H1 (cell line): ENCODE results near the gene ARHGAP15. TPM values are rescaled to one million over a fixed set of nuclear protein-coding genes. Genes with fewer than 3 reads are reported as not detected.

Source experiments
- CTCF ChIA-PET: fragments of 300-600 bp; sonication (Branson Sonifier 250); formaldehyde crosslinking; loops from one replicate; lab custom pipeline; 2021; ENCODE audit not compliant: partially characterized antibody; lab: Charles Lee
- POLR2A ChIA-PET: fragments of 300-600 bp; sonication (Branson Sonifier 250); formaldehyde crosslinking; loops from one replicate; lab custom pipeline; 2021; ENCODE audit warnings: inconsistent platforms; ENCODE audit not compliant: partially characterized antibody; lab: Charles Lee
- DNase-seq, 2 experiments: peaks; one replicate each; pipeline versions ENCODE4 v3.0.0 to v3.0.0-alpha.2; 2010 to 2022; ENCODE audit warnings: low spot score in 2 of 2, low read depth in 1 of 2, mixed read lengths in 1 of 2
- FAIRE-seq: peaks from 2 replicates; lab custom pipeline; 2011; peaks lifted over from hg19 to GRCh38; lab: Jason Lieb, UNC
- H2AFZ ChIP-seq: 2 replicates; pipeline ENCODE4 v1.8.1; 2012; ENCODE audit warnings: low read length, inconsistent platforms
- H2AK5ac ChIP-seq: 2 replicates; pipeline ENCODE4 v1.6.1; 2013; ENCODE audit warnings: low read depth, low read length
- H2BK120ac ChIP-seq: replicated peaks from 2 replicates; pipeline ENCODE3; 2013; ENCODE audit warnings: low read depth, low read length, inconsistent platforms
- H2BK12ac ChIP-seq: 2 replicates; pipeline ENCODE4 v1.6.1; 2013; ENCODE audit warnings: low read depth, low read length
- H2BK15ac ChIP-seq: 2 replicates; pipeline ENCODE4 v1.6.1; 2013; ENCODE audit warnings: low read length
- H2BK20ac ChIP-seq: 2 replicates; pipeline ENCODE4 v1.6.1; 2013; ENCODE audit warnings: low read length
- H2BK5ac ChIP-seq: 2 replicates; pipeline ENCODE4 v1.6.1; 2013; ENCODE audit warnings: low read depth, low read length
- H3K14ac ChIP-seq: 2 replicates; pipeline ENCODE4 v1.6.1; 2013; ENCODE audit warnings: inconsistent platforms; ENCODE audit not compliant: insufficient read length
- H3K18ac ChIP-seq: 2 replicates; pipeline ENCODE4 v1.6.1; 2013; ENCODE audit warnings: low read length; ENCODE audit errors: extremely low read depth
- H3K23ac ChIP-seq: 2 replicates; pipeline ENCODE4 v1.6.1; 2013; ENCODE audit warnings: inconsistent platforms; ENCODE audit not compliant: insufficient read length
- H3K23me2 ChIP-seq: 2 replicates; pipeline ENCODE4 v1.6.1; 2013; ENCODE audit warnings: low read depth, low read length
- H3K27ac ChIP-seq: 2 replicates; pipeline ENCODE4 v1.6.1; 2011; ENCODE audit warnings: low read depth, low read length, inconsistent platforms
- H3K27me3 ChIP-seq, 4 experiments: replicated peaks in 1 of 4; 1 replicate in 1 of 4; 2 replicates in 3 of 4; pipeline versions ENCODE4 v1.6.1 to v1.8.1; 2011 to 2013; ENCODE audit warnings: low read length in 3 of 4, mild to moderate bottlenecking in 3 of 4, inconsistent platforms in 2 of 4, mixed read lengths in 2 of 4, moderate library complexity in 1 of 4; ENCODE audit not compliant: control insufficient read depth in 3 of 4, insufficient read depth in 3 of 4; ENCODE audit errors: extremely low read depth in 1 of 4
- H3K36me3 ChIP-seq, 4 experiments: 2 replicates each; pipeline versions ENCODE4 v1.6.1 to v1.8.1; 2011 to 2013; ENCODE audit warnings: mild to moderate bottlenecking in 4 of 4, low read length in 3 of 4, moderate library complexity in 2 of 4, control low read depth in 1 of 4, inconsistent platforms in 1 of 4; ENCODE audit not compliant: insufficient read depth in 4 of 4, control insufficient read depth in 2 of 4
- H3K4ac ChIP-seq: replicated peaks from 2 replicates; pipeline ENCODE3; 2013; ENCODE audit warnings: low read length, low read depth, mixed read lengths, inconsistent platforms; ENCODE audit not compliant: insufficient read length
- H3K4me1 ChIP-seq, 4 experiments: replicated peaks in 1 of 4; 1 replicate in 1 of 4; 2 replicates in 3 of 4; pipeline versions ENCODE4 v1.6.1 to v1.8.1; 2011 to 2013; ENCODE audit warnings: low read length in 3 of 4, inconsistent platforms in 2 of 4, mixed read lengths in 1 of 4; ENCODE audit not compliant: insufficient read depth in 4 of 4, control insufficient read depth in 3 of 4
- H3K4me2 ChIP-seq, 2 experiments: 2 replicates each; pipeline versions ENCODE4 v1.6.1 to v1.8.1; 2011 to 2013; ENCODE audit warnings: low read depth in 2 of 2, low read length in 2 of 2, control low read depth in 1 of 2, inconsistent platforms in 1 of 2, mild to moderate bottlenecking in 1 of 2; ENCODE audit not compliant: insufficient read depth in 1 of 2
- H3K4me3 ChIP-seq, 4 experiments: fragments of 200-600, 300-600 bp in 1 of 4; sonication (generic), shearing (Covaris generic), sonication (Bioruptor Twin) in 1 of 4; 2 replicates each; pipeline versions ENCODE4 v1.5.1 to v1.8.1; 2011 to 2016; ENCODE audit warnings: low read length in 4 of 4, low read depth in 3 of 4, control low read depth in 2 of 4, inconsistent platforms in 2 of 4, mild to moderate bottlenecking in 2 of 4, mixed read lengths in 1 of 4, moderate library complexity in 1 of 4; ENCODE audit not compliant: insufficient read depth in 2 of 4; ENCODE audit errors: extremely low read depth in 1 of 4
- H3K56ac ChIP-seq: replicated peaks from 2 replicates; pipeline ENCODE3; 2013; ENCODE audit warnings: low read depth, mild to moderate bottlenecking, mixed read lengths, low read length, inconsistent platforms; ENCODE audit not compliant: insufficient read length
- H3K79me1 ChIP-seq: 2 replicates; pipeline ENCODE4 v1.6.1; 2013; ENCODE audit warnings: low read depth, low read length, control low read depth
- H3K79me2 ChIP-seq, 2 experiments: 2 replicates each; pipeline versions ENCODE4 v1.6.1 to v1.8.1; 2012 to 2013; ENCODE audit warnings: low read length in 2 of 2, mild to moderate bottlenecking in 2 of 2, inconsistent platforms in 1 of 2; ENCODE audit not compliant: insufficient read depth in 2 of 2, control insufficient read depth in 1 of 2
- H3K9ac ChIP-seq, 4 experiments: replicated peaks in 1 of 4; 1 replicate in 1 of 4; 2 replicates in 3 of 4; pipeline versions ENCODE4 v1.6.1 to v1.8.1; 2011 to 2013; ENCODE audit warnings: low read depth in 3 of 4, low read length in 3 of 4, control low read depth in 2 of 4, mild to moderate bottlenecking in 2 of 4, moderate library complexity in 2 of 4, inconsistent platforms in 1 of 4; ENCODE audit errors: extremely low read depth in 1 of 4
- H3K9me3 ChIP-seq, 2 experiments: 2 replicates each; pipeline versions ENCODE4 v1.6.1 to v1.8.1; 2012 to 2013; ENCODE audit warnings: mild to moderate bottlenecking in 2 of 2, moderate library complexity in 2 of 2, control low read depth in 1 of 2, inconsistent platforms in 1 of 2, low read depth in 1 of 2, low read length in 1 of 2, mixed read lengths in 1 of 2; ENCODE audit not compliant: insufficient read depth in 2 of 2
- H4K20me1 ChIP-seq, 2 experiments: replicated peaks in 1 of 2; 2 replicates each; pipeline versions ENCODE3 to v1.8.1; 2011 to 2013; ENCODE audit warnings: inconsistent platforms in 2 of 2, low read length in 2 of 2, mild to moderate bottlenecking in 1 of 2; ENCODE audit not compliant: insufficient read depth in 2 of 2, control insufficient read depth in 1 of 2
- H4K5ac ChIP-seq: 2 replicates; pipeline ENCODE4 v1.6.1; 2013; ENCODE audit warnings: low read length, low read depth, mixed read lengths, inconsistent platforms; ENCODE audit not compliant: insufficient read length
- H4K8ac ChIP-seq: 2 replicates; pipeline ENCODE4 v1.8.0; 2013; ENCODE audit warnings: mild to moderate bottlenecking, moderate library complexity, low read length, inconsistent platforms; ENCODE audit not compliant: insufficient read depth; ENCODE audit errors: extremely low read depth
- H4K91ac ChIP-seq: replicated peaks from 2 replicates; pipeline ENCODE3; 2013; ENCODE audit warnings: low read length, mixed read lengths, inconsistent platforms; ENCODE audit not compliant: insufficient read length
- BACH1 ChIP-seq: IDR thresholded peaks from 2 replicates; pipeline ENCODE4 v1.6.1; 2012; ENCODE audit warnings: low read length, improper control_type of control experiment
- EP300 ChIP-seq, 2 experiments: IDR thresholded peaks; 1 replicate in 1 of 2; 2 replicates in 1 of 2; pipeline ENCODE4 v1.6.1; 2011 to 2012; ENCODE audit warnings: low read depth in 2 of 2, low read length in 2 of 2, mild to moderate bottlenecking in 2 of 2, borderline replicate concordance in 1 of 2, inconsistent platforms in 1 of 2, moderate library complexity in 1 of 2
- WGBS, 2 experiments: shearing (Covaris generic) in 1 of 2; methylation state at CpG; one replicate each; pipeline versions ENCODE4 v1.1.6 to v1.1.7; 2013 to 2015; ENCODE audit warnings: low lambda C conversion rate in 2 of 2, mixed read lengths in 2 of 2, inconsistent platforms in 1 of 2, low coverage in 1 of 2, missing lambda C conversion rate in 1 of 2; ENCODE audit not compliant: insufficient replicate concordance in 2 of 2, insufficient coverage in 1 of 2, insufficient read length in 1 of 2; ENCODE audit errors: extremely low coverage in 1 of 2, missing lambda C conversion rate in 1 of 2; 5-methylcytosine and 5-hydroxymethylcytosine counted together
- polyA plus RNA-seq, 7 experiments: library from polyadenylated mRNA; depleted of rRNA in 3 of 7; stranded (reverse) in 5 of 7; unstranded in 2 of 7; fragments of >200 nt in 5 of 7; fragments of 200-250 nt in 2 of 7; gene quantifications; 1 replicate in 5 of 7; 2 replicates in 1 of 7; 4 replicates in 1 of 7; pipeline versions ENCODE4 v1.2.1 to v1.2.3, GENCODE V29; 2011 to 2013; ENCODE audit warnings: missing spikeins in 2 of 7, mixed read lengths in 2 of 7
- total RNA-seq: library from RNA; stranded (reverse); fragmentation: NEBNext Ultra II Directional; extraction: Animal tissue kit (Norgen Biotek cat#: 25700); gene quantifications from 2 replicates; pipeline ENCODE4 v1.2.1, GENCODE V29; 2021

Gene ARHGAP15
- total and polyA plus RNA-seq, 2 of the 8 experiments (the other 6 are each of a cell fraction or from before 2014, with no cell fraction given): not detected

DNA sequence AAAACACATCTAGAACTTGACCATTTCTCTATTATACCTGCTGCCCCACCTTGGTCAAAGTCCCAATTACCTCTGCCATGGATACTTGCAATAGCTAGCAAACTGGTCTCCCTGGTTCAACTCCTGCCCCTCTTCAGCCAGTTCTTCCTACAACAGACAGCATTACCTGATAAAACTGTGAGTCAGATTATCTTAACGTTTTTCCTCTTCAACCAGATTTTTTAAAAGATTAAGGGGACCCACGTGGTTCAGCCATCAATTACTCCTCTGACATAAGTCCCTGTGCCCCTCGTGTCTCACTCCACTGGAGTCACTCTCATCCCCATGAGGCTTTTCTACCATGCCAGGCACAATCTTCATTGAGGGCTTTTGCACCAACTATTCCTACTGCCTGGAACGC, 5.3 kb upstream of the ARHGAP15 start:
- no peak overlapping the region for H3K56ac ChIP-seq
- TF ChIP-seq BACH1 (no peak), EP300 (IDR thresholded peaks at IDR 0.05; ENCODE audit: borderline replicate concordance in 1 of 2, low read depth in 2 of 2, low read length in 2 of 2) (no peak)
- no peak overlapping the region for H2BK5ac ChIP-seq
- H2AFZ ChIP-seq: no peak overlapping the region
- no peak overlapping the region for H3K4me2 ChIP-seq
- no peaks in the 10 kb centered on the region for H3K23me2 ChIP-seq
- WGBS, 2 experiments: 86% methylated on average over 4 of the region's 4 CpGs; no CpG with 5 or more reads in 1 of the 2 experiments
- no peaks in the 10 kb centered on the region for H3K36me3 ChIP-seq
- H3K23ac ChIP-seq: no peak overlapping the region
- H3K14ac ChIP-seq: no peak overlapping the region
- no peak overlapping the region for H3K18ac ChIP-seq
- no peak overlapping the region for H3K4me3 ChIP-seq
- H2BK15ac ChIP-seq: no peak overlapping the region
- FAIRE-seq (no peak), DNase-seq (no peak)
- H3K4me1 ChIP-seq: no peaks in the 10 kb centered on the region
- no peaks in the 10 kb centered on the region for H3K79me1 ChIP-seq
- no peak overlapping the region for H3K9ac ChIP-seq
- H3K27me3 ChIP-seq: peaks cover 0 to 1% (median 0%) of the 10 kb centered on the region in 4 experiments; a peak in 1 of 7 replicates
- H3K27ac ChIP-seq: no peak overlapping the region
- H2BK120ac ChIP-seq: no peak overlapping the region
- H4K91ac ChIP-seq: no peak overlapping the region
- no peak overlapping the region for H4K5ac ChIP-seq
- no peak overlapping the region for H2BK20ac ChIP-seq
- no peak overlapping the region for H3K4ac ChIP-seq
- no peak overlapping the region for H2AK5ac ChIP-seq
- ChIA-PET CTCF (interaction anchor here (0.8 to 3.4 kb wide), 3 partner anchors 13 to 138 kb away, joined by 3 to 19 read pairs (median 3); no protein-coding TSS in a partner anchor), POLR2A (no interaction called here)
- H3K9me3 ChIP-seq: no peaks in the 10 kb centered on the region
- H4K20me1 ChIP-seq: no peaks in the 10 kb centered on the region
- H2BK12ac ChIP-seq: no peak overlapping the region
- H4K8ac ChIP-seq: no peak overlapping the region
- no peaks in the 10 kb centered on the region for H3K79me2 ChIP-seq
